CD8-positive, alpha-beta memory T cell (primary cell): ENCODE measurements around the gene BCAT1. TPM values are rescaled to one million over a fixed set of nuclear protein-coding genes. Genes with fewer than 3 reads are reported as not detected.

ENCODE experiments used
- CTCF ChIA-PET: fragments of 350-600 bp; sonication (Branson Sonifier 250); formaldehyde crosslinking; loops from one replicate; lab custom pipeline; 2021; ENCODE audit warnings: antibody characterized with exemption; lab: Charles Lee
- POLR2A ChIA-PET: fragments of 350-600 bp; sonication (Branson Sonifier 250); formaldehyde crosslinking; loops from one replicate; lab custom pipeline; 2021; ENCODE audit warnings: antibody characterized with exemption; lab: Charles Lee
- DNase-seq, 5 donors: peaks; one replicate each; pipeline versions ENCODE4 v3.0.0 to v3.0.0-alpha.2; 2020 to 2022; ENCODE audit warnings: mixed read lengths in 1 of 5
- H3K27ac ChIP-seq: one replicate; pipeline ENCODE4 v1.7.0; 2013; ENCODE audit warnings: low read depth, mild to moderate bottlenecking, low read length, moderate library complexity
- H3K27me3 ChIP-seq: 2 replicates; pipeline ENCODE4 v1.7.0; 2013; ENCODE audit warnings: low read length, mild to moderate bottlenecking; ENCODE audit not compliant: insufficient read depth, poor library complexity, severe bottlenecking
- H3K36me3 ChIP-seq: 2 replicates; pipeline ENCODE4 v1.7.0; 2013; ENCODE audit warnings: mild to moderate bottlenecking, low read length, moderate library complexity; ENCODE audit not compliant: insufficient read depth
- H3K4me1 ChIP-seq: 2 replicates; pipeline ENCODE4 v1.7.0; 2013; ENCODE audit warnings: mild to moderate bottlenecking, low read length, moderate library complexity; ENCODE audit not compliant: insufficient read depth
- H3K4me3 ChIP-seq: 2 replicates; pipeline ENCODE4 v1.7.0; 2013; ENCODE audit warnings: mild to moderate bottlenecking, low read length
- H3K9me3 ChIP-seq: 2 replicates; pipeline ENCODE4 v1.7.0; 2013; ENCODE audit warnings: mild to moderate bottlenecking, low read length
- H3K27ac Mint-ChIP-seq, 8 donors: one replicate each; pipeline ENCODE4 v1.8.0; 2020 to 2021; ENCODE audit warnings: mixed read lengths in 8 of 8, mild to moderate bottlenecking in 6 of 8, inconsistent platforms in 3 of 8, moderate library complexity in 3 of 8
- H3K27me3 Mint-ChIP-seq, 2 donors: one replicate each; pipeline ENCODE4 v1.8.0; 2020 to 2021; ENCODE audit warnings: mixed read lengths in 2 of 2, mild to moderate bottlenecking in 1 of 2, moderate library complexity in 1 of 2
- H3K36me3 Mint-ChIP-seq, 3 donors: one replicate each; pipeline ENCODE4 v1.8.0; 2020 to 2021; ENCODE audit warnings: mixed read lengths in 3 of 3, inconsistent platforms in 1 of 3, mild to moderate bottlenecking in 1 of 3
- H3K4me1 Mint-ChIP-seq, 3 donors: one replicate each; pipeline ENCODE4 v1.8.0; 2020 to 2021; ENCODE audit warnings: mixed read lengths in 3 of 3, inconsistent platforms in 1 of 3, mild to moderate bottlenecking in 1 of 3
- H3K4me3 Mint-ChIP-seq, 7 donors: one replicate each; pipeline ENCODE4 v1.8.0; 2020 to 2021; ENCODE audit warnings: mixed read lengths in 7 of 7, mild to moderate bottlenecking in 6 of 7, moderate library complexity in 4 of 7, inconsistent platforms in 2 of 7
- H3K9me3 Mint-ChIP-seq, 5 donors: one replicate each; pipeline ENCODE4 v1.8.0; 2020 to 2022; ENCODE audit warnings: mixed read lengths in 5 of 5, mild to moderate bottlenecking in 3 of 5, moderate library complexity in 2 of 5, inconsistent platforms in 1 of 5
- polyA plus RNA-seq: library from polyadenylated mRNA; unstranded; fragments of 300-500 nt; fragmentation: Illumina TruSeq; gene quantifications from one replicate; pipeline ENCODE4 v1.2.3, GENCODE V29; 2021
- total RNA-seq, 2 experiments: library from RNA; stranded (reverse); gene quantifications; one replicate each; pipeline ENCODE4 v1.2.3, GENCODE V29; 2021

Gene BCAT1
- total and polyA plus RNA-seq, 3 experiments from 2014 or later = 0.58 to 26.5 (median 24.2) TPM

GRCh38 chr12:24901576-24902461 is 47.1 kb downstream of the BCAT1 start:
- H3K9me3 Mint-ChIP-seq = peaks cover 0 to 2% (median 0%) of the 10 kb centered on the region in 5 donors
- Histone ChIP-seq H3K27ac (no peak overlapping the region), H3K36me3 (no peaks in the 10 kb centered on the region), H3K4me1 (no peaks in the 10 kb centered on the region), H3K4me3 (no peak overlapping the region), H3K27me3 (peaks cover 6% of the 10 kb centered on the region), H3K9me3 (no peaks in the 10 kb centered on the region)
- peak overlapping the region in 2 of 8 donors; percentile 14 to 66 for H3K27ac Mint-ChIP-seq
- ChIA-PET CTCF (no interaction called here), POLR2A (no interaction called here)
- peak overlapping the region; percentile 75 to 93 (median 84) for H3K4me3 Mint-ChIP-seq
- peaks cover 9 to 25% of the 10 kb centered on the region in 2 donors for H3K27me3 Mint-ChIP-seq
- no peaks in the 10 kb centered on the region for H3K36me3 Mint-ChIP-seq
- no peak for DNase-seq
- H3K4me1 Mint-ChIP-seq = peaks cover 13 to 27% (median 27%) of the 10 kb centered on the region in 3 donors

GRCh38 chr12:24900196-24900595 is 48.7 kb downstream of the BCAT1 start:
- POLR2A ChIA-PET = no interaction called here
- Mint-ChIP-seq H3K4me1 (peaks cover 13 to 27% (median 27%) of the 10 kb centered on the region in 3 donors), H3K27ac (no peak overlapping the region), H3K27me3 (peaks cover 9 to 25% of the 10 kb centered on the region in 2 donors), H3K4me3 (no peak overlapping the region), H3K9me3 (peaks cover 0 to 2% (median 0%) of the 10 kb centered on the region in 5 donors), H3K36me3 (no peaks in the 10 kb centered on the region)
- Histone ChIP-seq H3K36me3 (no peaks in the 10 kb centered on the region), H3K4me3 (no peak overlapping the region), H3K27ac (no peak overlapping the region), H3K9me3 (no peaks in the 10 kb centered on the region), H3K4me1 (no peaks in the 10 kb centered on the region), H3K27me3 (peaks cover 6% of the 10 kb centered on the region)
- DNase-seq = no peak
- CTCF ChIA-PET = no interaction called here

GRCh38 chr12:24899503-24900075 is 49.3 kb downstream of the BCAT1 start:
- H3K4me1 ChIP-seq = no peaks in the 10 kb centered on the region
- ChIA-PET POLR2A (no interaction called here), CTCF (no interaction called here)
- Mint-ChIP-seq H3K27ac (no peak overlapping the region), H3K9me3 (peaks cover 0 to 2% (median 0%) of the 10 kb centered on the region in 5 donors), H3K36me3 (no peaks in the 10 kb centered on the region), H3K27me3 (peaks cover 9 to 25% of the 10 kb centered on the region in 2 donors), H3K4me1 (peaks cover 13 to 27% (median 27%) of the 10 kb centered on the region in 3 donors), H3K4me3 (no peak overlapping the region)
- no peak overlapping the region for H3K4me3 ChIP-seq
- no peak for DNase-seq
- H3K9me3 ChIP-seq = no peaks in the 10 kb centered on the region
- H3K36me3 ChIP-seq = no peaks in the 10 kb centered on the region
- H3K27ac ChIP-seq = no peak overlapping the region
- H3K27me3 ChIP-seq = peaks cover 6% of the 10 kb centered on the region

GRCh38 chr12:24898606-24899005 is 50.3 kb downstream of the BCAT1 start:
- no peaks in the 10 kb centered on the region for H3K36me3 ChIP-seq
- no peaks in the 10 kb centered on the region for H3K36me3 Mint-ChIP-seq
- H3K4me3 ChIP-seq = no peak overlapping the region
- no peak overlapping the region for H3K27ac ChIP-seq
- POLR2A ChIA-PET = no interaction called here
- H3K9me3 Mint-ChIP-seq = peaks cover 0 to 2% (median 0%) of the 10 kb centered on the region in 5 donors
- no peaks in the 10 kb centered on the region for H3K9me3 ChIP-seq
- no peak for DNase-seq
- peaks cover 3% of the 10 kb centered on the region for H3K27me3 ChIP-seq
- CTCF ChIA-PET = no interaction called here
- H3K27me3 Mint-ChIP-seq = peaks cover 8 to 22% of the 10 kb centered on the region in 2 donors
- H3K27ac Mint-ChIP-seq = no peak overlapping the region
- H3K4me1 Mint-ChIP-seq = peaks cover 11 to 26% (median 24%) of the 10 kb centered on the region in 3 donors
- no peak overlapping the region for H3K4me3 Mint-ChIP-seq
- H3K4me1 ChIP-seq = no peaks in the 10 kb centered on the region

GRCh38 chr12:24898185-24898584 is 50.7 kb downstream of the BCAT1 start:
- POLR2A ChIA-PET = no interaction called here
- no peak overlapping the region for H3K27ac Mint-ChIP-seq

GRCh38 chr12:24896171-24896570 is 52.7 kb downstream of the BCAT1 start:
- Mint-ChIP-seq H3K4me1 (peaks cover 2 to 4% (median 4%) of the 10 kb centered on the region in 3 donors), H3K27me3 (peaks cover 0 to 8% of the 10 kb centered on the region in 2 donors), H3K27ac (no peak overlapping the region), H3K9me3 (no peaks in the 10 kb centered on the region), H3K36me3 (no peaks in the 10 kb centered on the region), H3K4me3 (no peak overlapping the region)
- no peaks in the 10 kb centered on the region for H3K27me3 ChIP-seq
- POLR2A ChIA-PET = no interaction called here
- H3K9me3 ChIP-seq = no peaks in the 10 kb centered on the region
- no peak overlapping the region for H3K4me3 ChIP-seq
- no peak overlapping the region for H3K27ac ChIP-seq
- no peaks in the 10 kb centered on the region for H3K36me3 ChIP-seq
- no peak for DNase-seq
- no peaks in the 10 kb centered on the region for H3K4me1 ChIP-seq
- CTCF ChIA-PET = no interaction called here

More at GRCh38 chr12:24898185-24898584, 50.7 kb downstream of the BCAT1 start:
- Mint-ChIP-seq H3K4me1 (peaks cover 8 to 22% (median 20%) of the 10 kb centered on the region in 3 donors), H3K9me3 (peaks cover 0 to 2% (median 0%) of the 10 kb centered on the region in 5 donors), H3K36me3 (no peaks in the 10 kb centered on the region), H3K27me3 (peaks cover 3 to 19% of the 10 kb centered on the region in 2 donors), H3K4me3 (no peak overlapping the region)
- DNase-seq = no peak
- no peaks in the 10 kb centered on the region for H3K27me3 ChIP-seq
- no peaks in the 10 kb centered on the region for H3K4me1 ChIP-seq
- H3K4me3 ChIP-seq = no peak overlapping the region
- no peaks in the 10 kb centered on the region for H3K36me3 ChIP-seq
- CTCF ChIA-PET = no interaction called here
- H3K9me3 ChIP-seq = no peaks in the 10 kb centered on the region
- no peak overlapping the region for H3K27ac ChIP-seq

- no peaks in the 10 kb centered on the region for H3K4me1 Mint-ChIP-seq
These were observed 53.3 kb downstream of the BCAT1 start for GRCh38 chr12:24895612-24896011.

GRCh38 chr12:24894879-24895278 is 54.0 kb downstream of the BCAT1 start:
- Mint-ChIP-seq H3K27me3 (peaks cover 0 to 5% of the 10 kb centered on the region in 2 donors), H3K9me3 (no peaks in the 10 kb centered on the region), H3K27ac (no peak overlapping the region), H3K4me3 (no peak overlapping the region), H3K4me1 (no peaks in the 10 kb centered on the region), H3K36me3 (no peaks in the 10 kb centered on the region)
- H3K27ac ChIP-seq = no peak overlapping the region
- no peaks in the 10 kb centered on the region for H3K9me3 ChIP-seq
- no peaks in the 10 kb centered on the region for H3K36me3 ChIP-seq
- H3K27me3 ChIP-seq = no peaks in the 10 kb centered on the region
- ChIA-PET CTCF (interaction anchor here (1.2 kb wide), 1 partner anchor 9 kb away, joined by 3 read pairs; no protein-coding TSS in a partner anchor), POLR2A (no interaction called here)
- no peaks in the 10 kb centered on the region for H3K4me1 ChIP-seq
- DNase-seq = no peak
- no peak overlapping the region for H3K4me3 ChIP-seq

More at GRCh38 chr12:24895612-24896011, 53.3 kb downstream of the BCAT1 start:
- no peak overlapping the region for H3K27ac Mint-ChIP-seq
- Histone ChIP-seq H3K27me3 (no peaks in the 10 kb centered on the region), H3K4me1 (no peaks in the 10 kb centered on the region), H3K36me3 (no peaks in the 10 kb centered on the region), H3K4me3 (no peak overlapping the region), H3K9me3 (no peaks in the 10 kb centered on the region), H3K27ac (no peak overlapping the region)
- no peaks in the 10 kb centered on the region for H3K36me3 Mint-ChIP-seq
- H3K27me3 Mint-ChIP-seq = peaks cover 0 to 5% of the 10 kb centered on the region in 2 donors
- no peak for DNase-seq
- CTCF ChIA-PET = interaction anchor here (0.6 kb wide), 1 partner anchor 59 kb away, joined by 3 read pairs; no protein-coding TSS in a partner anchor
- POLR2A ChIA-PET = interaction anchor here (0.7 kb wide), 1 partner anchor 57 kb away, joined by 5 read pairs; no protein-coding TSS in a partner anchor
- no peaks in the 10 kb centered on the region for H3K9me3 Mint-ChIP-seq
- no peak overlapping the region for H3K4me3 Mint-ChIP-seq
